Epithelial cell of umbilical artery (primary cell): ENCODE measurements around the gene MYPOP. TPM values are rescaled to one million over a fixed set of nuclear protein-coding genes. Genes with fewer than 3 reads are reported as not detected.

Experiments
- total RNA-seq: library from RNA; depleted of rRNA; stranded (reverse); fragments of >200 nt; gene quantifications from 2 replicates; pipeline ENCODE4 v1.2.3, GENCODE V29; 2014

MYPOP gene
- total RNA-seq = 1.1 and 1.6 TPM in 2 replicates

DNA sequence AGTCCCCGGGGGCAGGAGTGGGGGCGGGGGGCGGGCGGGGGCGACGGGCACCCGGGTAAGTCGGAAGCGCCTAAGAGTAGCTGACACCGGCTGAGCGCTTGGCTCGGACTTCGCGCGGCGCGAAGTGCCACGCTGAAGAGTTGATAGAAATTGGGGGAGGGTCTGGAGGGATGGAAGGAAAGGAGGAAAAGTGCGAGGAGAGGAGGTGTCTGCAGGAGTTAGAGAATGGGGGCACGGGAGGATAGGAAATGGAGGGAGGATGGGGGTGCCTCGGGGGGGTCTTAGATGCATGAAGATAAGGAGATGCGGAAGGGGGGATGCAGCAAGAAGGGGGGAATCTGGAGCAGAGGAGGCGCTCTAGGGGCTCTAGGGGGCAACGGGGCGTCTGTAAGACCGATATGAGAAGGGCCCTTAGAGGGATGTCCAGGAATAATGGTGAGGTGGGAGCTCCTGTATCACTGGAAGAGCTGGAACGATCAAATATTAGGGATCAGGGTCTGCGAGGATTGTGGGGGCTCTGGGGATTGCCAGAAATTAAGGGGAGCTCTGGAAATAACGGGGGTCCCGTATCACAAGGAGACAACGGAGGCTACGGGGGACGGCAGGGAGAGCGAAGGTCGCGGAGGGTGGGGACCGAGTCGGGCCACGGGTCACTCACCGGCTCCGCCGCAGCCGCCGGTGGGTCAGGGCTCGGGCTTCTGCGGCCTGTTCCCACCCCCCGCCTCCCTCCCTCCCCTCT is at the start of gene MYPOP:
TSS of gene MYPOP (minus strand) at position 702 of the 739 bp plus-strand sequence. CDS start 840 bp downstream, outside the sequence.

GRCh38 chr19:45913874-45914830 is 11.7 kb upstream of the MYPOP start, which contains the start of gene NANOS2:
NANOS2 (minus strand) TSS chr19:45914778; CDS start chr19:45914693, 85 bp downstream.

DNA sequence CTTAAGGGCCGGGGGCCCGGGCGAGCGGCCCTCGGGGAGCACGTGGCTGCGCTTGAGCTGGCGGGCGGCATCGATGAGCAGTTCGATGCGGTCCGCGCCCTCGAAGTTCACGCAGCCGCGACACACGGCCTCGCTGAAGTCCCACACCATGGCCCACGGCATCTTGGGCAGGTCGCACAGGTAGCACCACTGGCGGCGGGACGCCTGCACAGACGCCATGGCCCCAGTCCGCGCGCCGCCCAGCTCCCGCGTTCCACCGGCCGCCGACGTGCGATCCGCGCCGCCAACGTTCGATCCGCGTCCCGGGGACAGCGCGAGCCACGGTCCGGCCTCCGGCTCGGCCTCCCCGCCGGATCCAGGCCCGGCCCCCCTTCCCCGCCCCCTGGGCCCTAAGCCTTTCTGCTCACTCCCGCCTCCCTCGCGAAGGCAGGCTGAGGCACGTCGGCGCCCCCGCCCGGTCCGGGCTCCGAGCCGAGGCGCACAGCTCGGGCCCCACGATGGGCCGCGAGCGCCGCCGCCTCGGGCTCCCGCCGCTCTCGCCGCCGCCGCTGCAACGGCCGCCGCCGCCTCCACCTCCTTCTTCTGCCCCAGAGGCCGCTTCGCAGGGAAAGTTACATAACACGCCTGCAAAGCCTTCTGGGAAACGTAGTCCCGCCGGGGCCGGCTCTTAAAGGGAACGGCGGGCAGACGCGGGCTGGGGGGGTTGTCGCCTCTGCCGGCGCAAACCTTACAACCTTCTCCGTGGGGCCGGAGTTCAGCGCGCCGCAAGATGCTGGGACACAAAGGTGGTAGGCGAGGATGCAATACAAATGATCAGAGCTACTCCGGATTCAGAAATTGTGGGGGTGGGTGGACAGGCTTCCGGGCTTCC is 16.6 kb downstream of the MYPOP start, which contains the start of gene IRF2BP1:
TSS of gene IRF2BP1 (minus strand) at position 586 of the 871 bp plus-strand sequence. CDS start at position 219, 367 bp downstream.

DNA sequence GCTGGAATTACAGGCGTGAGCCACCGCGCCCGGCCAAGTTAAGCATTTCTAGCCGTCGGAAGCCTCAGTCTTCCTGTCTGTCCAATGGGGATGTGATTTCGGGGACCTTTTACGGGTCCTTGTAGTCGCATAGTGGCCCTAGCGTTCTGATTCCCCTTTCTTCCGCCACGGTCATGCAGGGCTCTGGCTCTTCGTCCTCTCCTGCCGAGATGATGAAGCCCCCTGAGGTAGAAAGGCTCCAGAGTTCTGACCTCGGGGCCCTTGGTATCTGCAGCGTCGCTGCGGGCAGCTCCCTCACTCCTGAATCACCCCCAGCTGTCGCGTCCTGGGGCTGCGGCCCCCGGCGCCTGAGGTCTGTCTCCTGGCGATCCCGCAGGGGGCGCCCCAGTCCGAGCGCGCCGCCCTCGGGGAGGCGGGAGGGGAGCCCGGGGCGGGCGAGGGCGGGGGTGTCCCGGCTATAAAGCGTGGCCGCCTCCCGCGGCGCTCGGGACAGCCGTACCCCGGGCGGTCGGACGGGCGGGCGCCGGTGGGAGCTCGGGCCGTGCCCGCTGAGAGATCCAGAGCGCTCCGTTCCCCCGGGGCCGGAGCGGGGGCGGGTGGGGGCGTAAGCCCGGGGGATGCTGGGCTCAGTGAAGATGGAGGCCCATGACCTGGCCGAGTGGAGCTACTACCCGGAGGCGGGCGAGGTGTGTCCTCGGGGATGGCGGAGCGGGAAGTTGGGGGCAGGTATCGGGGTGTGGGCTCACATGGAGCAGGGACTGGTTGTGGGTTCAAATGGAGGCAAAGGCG is 38.4 kb downstream of the MYPOP start, which contains the start of gene FOXA3:
TSS of gene FOXA3 (plus strand) at position 487 of the 789 bp plus-strand sequence. CDS start at position 618, 131 bp downstream.

GRCh38 chr19:45862564-45863334 is 39.7 kb downstream of the MYPOP start, which contains the start of gene SYMPK:
SYMPK (minus strand) TSS chr19:45863147; CDS start chr19:45854495, 8,652 bp downstream.

Other genes with a start within 250 kb of the MYPOP start
- gene GIPR, start 234.4 kb downstream of the MYPOP start, total RNA-seq = 0.15 TPM in 1 of 2 replicates, not detected in the other
- gene SNRPD2, start 210.7 kb downstream of the MYPOP start, total RNA-seq = 461 and 713 TPM in 2 replicates
- gene QPCTL, start 209.9 kb downstream of the MYPOP start, total RNA-seq = 16.7 and 26.0 TPM in 2 replicates
- 4.3 and 5.5 TPM in 2 replicates for gene FBXO46, start 171.7 kb downstream of the MYPOP start, total RNA-seq
- not detected in 2 replicates for gene MEIOSIN, start 169.2 kb downstream of the MYPOP start, total RNA-seq
- gene SIX5, start 133.4 kb downstream of the MYPOP start, total RNA-seq = 4.9 and 5.8 TPM in 2 replicates
- gene DMPK, start 120.1 kb downstream of the MYPOP start, total RNA-seq = 5.5 and 6.5 TPM in 2 replicates
- gene DMWD, start 109.8 kb downstream of the MYPOP start, total RNA-seq = 18.5 and 20.1 TPM in 2 replicates
- gene RSPH6A, start 87.3 kb downstream of the MYPOP start, total RNA-seq = 0.15 TPM in 1 of 2 replicates, not detected in the other
- 23.1 and 32.1 TPM in 2 replicates for gene SYMPK, start 39.5 kb downstream of the MYPOP start, total RNA-seq
- under 0.01 TPM in 1 of 2 replicates, not detected in the other for gene FOXA3, start 38.3 kb downstream of the MYPOP start, total RNA-seq
- gene IRF2BP1, start 16.5 kb downstream of the MYPOP start, total RNA-seq = 21.1 and 22.2 TPM in 2 replicates
- gene NANOS2, start 12.2 kb upstream of the MYPOP start, total RNA-seq = not detected in 2 replicates
- 2.1 and 3.2 TPM in 2 replicates for gene NOVA2, start 71.3 kb upstream of the MYPOP start, total RNA-seq
- gene CCDC61, start 92.9 kb upstream of the MYPOP start, total RNA-seq = 8.8 and 14.0 TPM in 2 replicates
- not detected in 2 replicates for gene PGLYRP1, start 120.4 kb upstream of the MYPOP start, total RNA-seq
- 0.15 TPM in 1 of 2 replicates, not detected in the other for gene IGFL4, start 138.4 kb upstream of the MYPOP start, total RNA-seq
- 0.32 TPM in 1 of 2 replicates, not detected in the other for gene IGFL3, start 222.1 kb upstream of the MYPOP start, total RNA-seq
- not detected in 2 replicates for gene IGFL2, start 245.6 kb upstream of the MYPOP start, total RNA-seq